Naive thymus-derived CD8-positive, alpha-beta T cell (primary cell): ENCODE data around the gene POMT2. TPM values are rescaled to one million over a fixed set of nuclear protein-coding genes. Genes with fewer than 3 reads are reported as not detected.

Source experiments
- ATAC-seq, 2 donors: fragments of 150-1000 bp; cut with Tn5 transposase in 1 of 2; sonication (Bioruptor Pico), chemical (Tn5 transposase) in 1 of 2; 1 replicate in 1 of 2; 2 replicates in 1 of 2; pipeline ENCODE4 v1.10.0; 2021; ENCODE audit warnings: mild to moderate bottlenecking in 2 of 2, moderate library complexity in 2 of 2
- POLR2A ChIA-PET: fragments of 350-600 bp; sonication (Branson Sonifier 250); formaldehyde crosslinking; loops from one replicate; lab custom pipeline; 2021; ENCODE audit warnings: antibody characterized with exemption; lab: Charles Lee
- DNase-seq, 10 donors: peaks; one replicate each; pipeline versions ENCODE4 v3.0.0 to v3.0.0-alpha.2; 2020 to 2022
- H3K27ac Mint-ChIP-seq, 10 donors: one replicate each; pipeline ENCODE4 v1.8.0; 2020 to 2022; ENCODE audit warnings: mild to moderate bottlenecking in 10 of 10, mixed read lengths in 10 of 10, moderate library complexity in 4 of 10, inconsistent platforms in 1 of 10
- H3K27me3 Mint-ChIP-seq, 5 donors: one replicate each; pipeline ENCODE4 v1.8.0; 2021 to 2022; ENCODE audit warnings: mixed read lengths in 5 of 5
- H3K36me3 Mint-ChIP-seq, 3 donors: one replicate each; pipeline ENCODE4 v1.8.0; 2020 to 2022; ENCODE audit warnings: mixed read lengths in 3 of 3, mild to moderate bottlenecking in 2 of 3, inconsistent platforms in 1 of 3
- H3K4me1 Mint-ChIP-seq, 4 donors: one replicate each; pipeline ENCODE4 v1.8.0; 2021 to 2022; ENCODE audit warnings: mixed read lengths in 4 of 4
- H3K4me3 Mint-ChIP-seq, 10 donors: one replicate each; pipeline ENCODE4 v1.8.0; 2020 to 2022; ENCODE audit warnings: mild to moderate bottlenecking in 10 of 10, mixed read lengths in 10 of 10, moderate library complexity in 6 of 10, inconsistent platforms in 1 of 10
- H3K9me3 Mint-ChIP-seq, 9 donors: one replicate each; pipeline ENCODE4 v1.8.0; 2020 to 2022; ENCODE audit warnings: mixed read lengths in 9 of 9, mild to moderate bottlenecking in 3 of 9, inconsistent platforms in 1 of 9, moderate library complexity in 1 of 9
- polyA plus RNA-seq, 3 donors: library from polyadenylated mRNA; unstranded; fragments of 300-500 nt; fragmentation: Illumina TruSeq; gene quantifications; one replicate each; pipeline ENCODE4 v1.2.3, GENCODE V29; 2021
- total RNA-seq, 8 experiments: library from RNA in 2 of 8; stranded (reverse) in 2 of 8; gene quantifications; one replicate each; pipeline ENCODE4 v1.2.3 and lab custom pipeline; 2021 to 2026

Gene POMT2
- total RNA-seq (10 to 100 TPM; 11.4 to 13.9 TPM), polyA plus RNA-seq (under 1 TPM; 0.25 to 0.50 (median 0.40) TPM), total RNA-seq (lab: John Stamatoyannopoulos, UW) (6.4 to 18.5 (median 15.8) reads per million in 6 experiments)

GRCh38 chr14:77320238-77320935, at the start of gene POMT2:
POMT2 (minus strand) TSS chr14:77320883; CDS start chr14:77320681, 202 bp downstream.
- Mint-ChIP-seq H3K4me1 (peaks cover 7 to 23% (median 18%) of the 10 kb centered on the region in 4 donors), H3K9me3 (no peaks in the 10 kb centered on the region), H3K27me3 (no peaks in the 10 kb centered on the region), H3K27ac (peak within 1 kb of the TSS; percentile 97 to 100 (median 99)), H3K36me3 (no peaks in the 10 kb centered on the region), H3K4me3 (peak within 1 kb of the TSS; percentile 96 to 100 (median 98))
- ATAC-seq = peak; percentile 61 to 64
- peak; percentile 86 to 96 (median 92) for DNase-seq
- POLR2A ChIA-PET = interaction anchor here (0.7 to 2.4 kb wide), 11 partner anchors 10 to 508 kb away, joined by 3 to 28 read pairs (median 4); partner anchors contain the start of genes AHSA1, ANGEL1, CIPC and SAMD15

GRCh38 chr14:77369285-77369684, 48.6 kb upstream of the POMT2 start:
- peak in 1 of 2 donors; percentile 50 for ATAC-seq
- POLR2A ChIA-PET = no interaction called here
- H3K4me3 Mint-ChIP-seq = peak overlapping the region in 1 of 10 donors; percentile 13

GRCh38 chr14:77364146-77364545, 43.5 kb upstream of the POMT2 start:
- H3K27me3 Mint-ChIP-seq = no peaks in the 10 kb centered on the region
- ATAC-seq = no peak

More at GRCh38 chr14:77369285-77369684, 48.6 kb upstream of the POMT2 start:
- peaks cover 22 to 41% (median 32%) of the 10 kb centered on the region in 4 donors for H3K4me1 Mint-ChIP-seq
- no peak for DNase-seq
- H3K36me3 Mint-ChIP-seq = peaks cover 0 to 4% (median 2%) of the 10 kb centered on the region in 3 donors
- H3K27ac Mint-ChIP-seq = peak overlapping the region in 2 of 10 donors; percentile 2 to 12
- no peaks in the 10 kb centered on the region for H3K9me3 Mint-ChIP-seq
- no peaks in the 10 kb centered on the region for H3K27me3 Mint-ChIP-seq

GRCh38 chr14:77359626-77360025, 38.9 kb upstream of the POMT2 start:
- H3K27me3 Mint-ChIP-seq = no peaks in the 10 kb centered on the region
- POLR2A ChIA-PET = no interaction called here
- no peak overlapping the region for H3K4me3 Mint-ChIP-seq
- no peak overlapping the region for H3K27ac Mint-ChIP-seq
- peaks cover 0 to 4% (median 0%) of the 10 kb centered on the region in 3 donors for H3K36me3 Mint-ChIP-seq
- H3K9me3 Mint-ChIP-seq = no peaks in the 10 kb centered on the region
- peaks cover 2 to 18% (median 4%) of the 10 kb centered on the region in 4 donors for H3K4me1 Mint-ChIP-seq
- ATAC-seq = no peak
- no peak for DNase-seq

More at GRCh38 chr14:77364146-77364545, 43.5 kb upstream of the POMT2 start:
- Mint-ChIP-seq H3K4me1 (peaks cover 6 to 21% (median 13%) of the 10 kb centered on the region in 4 donors), H3K9me3 (no peaks in the 10 kb centered on the region), H3K27ac (peak overlapping the region in 1 of 10 donors; percentile 53), H3K36me3 (peaks cover 0 to under 1% (median 0%) of the 10 kb centered on the region in 3 donors), H3K4me3 (no peak overlapping the region)
- POLR2A ChIA-PET = no interaction called here
- no peak for DNase-seq

GRCh38 chr14:77356899-77357298, 36.2 kb upstream of the POMT2 start:
- POLR2A ChIA-PET = no interaction called here
- no peak overlapping the region for H3K4me3 Mint-ChIP-seq
- H3K4me1 Mint-ChIP-seq = peaks cover 0 to 13% (median 2%) of the 10 kb centered on the region in 4 donors
- H3K36me3 Mint-ChIP-seq = peaks cover 0 to 4% (median 0%) of the 10 kb centered on the region in 3 donors
- no peaks in the 10 kb centered on the region for H3K27me3 Mint-ChIP-seq
- ATAC-seq (no peak), DNase-seq (no peak)
- no peaks in the 10 kb centered on the region for H3K9me3 Mint-ChIP-seq
- no peak overlapping the region for H3K27ac Mint-ChIP-seq

GRCh38 chr14:77355811-77356210, 35.1 kb upstream of the POMT2 start:
- no peaks in the 10 kb centered on the region for H3K9me3 Mint-ChIP-seq
- POLR2A ChIA-PET = no interaction called here
- H3K4me1 Mint-ChIP-seq = peaks cover 0 to 9% (median 2%) of the 10 kb centered on the region in 4 donors
- no peaks in the 10 kb centered on the region for H3K27me3 Mint-ChIP-seq
- no peak overlapping the region for H3K4me3 Mint-ChIP-seq
- DNase-seq = no peak
- peaks cover 0 to 9% (median 5%) of the 10 kb centered on the region in 3 donors for H3K36me3 Mint-ChIP-seq
- ATAC-seq = no peak
- H3K27ac Mint-ChIP-seq = no peak overlapping the region

GRCh38 chr14:77353469-77354141, 32.9 kb upstream of the POMT2 start:
- no peak for ATAC-seq
- H3K27ac Mint-ChIP-seq = no peak overlapping the region
- peaks cover 4 to 20% (median 18%) of the 10 kb centered on the region in 3 donors for H3K36me3 Mint-ChIP-seq
- H3K4me1 Mint-ChIP-seq = peaks cover 0 to 2% (median 2%) of the 10 kb centered on the region in 4 donors
- no peak overlapping the region for H3K4me3 Mint-ChIP-seq
- DNase-seq = no peak
- H3K9me3 Mint-ChIP-seq = no peaks in the 10 kb centered on the region
- POLR2A ChIA-PET = no interaction called here
- H3K27me3 Mint-ChIP-seq = no peaks in the 10 kb centered on the region

GRCh38 chr14:77347751-77348150, 27.1 kb upstream of the POMT2 start:
- Mint-ChIP-seq H3K4me1 (peaks cover 0 to 10% (median 0%) of the 10 kb centered on the region in 4 donors), H3K9me3 (no peaks in the 10 kb centered on the region), H3K27me3 (no peaks in the 10 kb centered on the region), H3K4me3 (no peak overlapping the region), H3K27ac (no peak overlapping the region), H3K36me3 (peaks cover 4 to 37% (median 24%) of the 10 kb centered on the region in 3 donors)
- no peak for ATAC-seq
- no peak for DNase-seq
- POLR2A ChIA-PET = no interaction called here

- H3K27me3 Mint-ChIP-seq = no peaks in the 10 kb centered on the region
- POLR2A ChIA-PET = interaction anchor here (0.5 kb wide), 1 partner anchor 672 kb away, joined by 3 read pairs; no protein-coding TSS in a partner anchor
- DNase-seq = no peak
Measured at GRCh38 chr14:77346495-77346894, 25.8 kb upstream of the POMT2 start.

GRCh38 chr14:77344377-77344996, 23.8 kb upstream of the POMT2 start:
- peaks cover 0 to 10% (median 0%) of the 10 kb centered on the region in 4 donors for H3K4me1 Mint-ChIP-seq
- no peaks in the 10 kb centered on the region for H3K27me3 Mint-ChIP-seq
- no peaks in the 10 kb centered on the region for H3K9me3 Mint-ChIP-seq
- H3K36me3 Mint-ChIP-seq = peaks cover 6 to 49% (median 23%) of the 10 kb centered on the region in 3 donors
- POLR2A ChIA-PET = no interaction called here
- ATAC-seq (no peak), DNase-seq (no peak)
- H3K4me3 Mint-ChIP-seq = no peak overlapping the region
- H3K27ac Mint-ChIP-seq = no peak overlapping the region

More at GRCh38 chr14:77346495-77346894, 25.8 kb upstream of the POMT2 start:
- no peak for ATAC-seq
- Mint-ChIP-seq H3K4me1 (peaks cover 0 to 10% (median 0%) of the 10 kb centered on the region in 4 donors), H3K27ac (no peak overlapping the region), H3K9me3 (no peaks in the 10 kb centered on the region), H3K36me3 (peaks cover 4 to 47% (median 22%) of the 10 kb centered on the region in 3 donors), H3K4me3 (no peak overlapping the region)

- Mint-ChIP-seq H3K36me3 (peaks cover 5 to 49% (median 24%) of the 10 kb centered on the region in 3 donors), H3K27ac (no peak overlapping the region), H3K27me3 (no peaks in the 10 kb centered on the region), H3K4me3 (no peak overlapping the region), H3K4me1 (peaks cover 0 to 8% (median 0%) of the 10 kb centered on the region in 4 donors), H3K9me3 (no peaks in the 10 kb centered on the region)
- DNase-seq (no peak), ATAC-seq (no peak)
- POLR2A ChIA-PET = no interaction called here
Measured at GRCh38 chr14:77343662-77344061, 23.0 kb upstream of the POMT2 start.

GRCh38 chr14:77342726-77343397, 22.2 kb upstream of the POMT2 start:
- ATAC-seq (no peak), DNase-seq (no peak)
- Mint-ChIP-seq H3K36me3 (peaks cover 5 to 49% (median 24%) of the 10 kb centered on the region in 3 donors), H3K4me3 (no peak overlapping the region), H3K27me3 (no peaks in the 10 kb centered on the region), H3K9me3 (no peaks in the 10 kb centered on the region), H3K4me1 (peaks cover 0 to 8% (median 0%) of the 10 kb centered on the region in 4 donors), H3K27ac (no peak overlapping the region)
- POLR2A ChIA-PET = no interaction called here
